GM18951 (cell line): ENCODE data around the gene DBH.

Experiments used
- POLR2A ChIP-seq: IDR thresholded peaks from 4 replicates; pipeline ENCODE4 v1.6.1; 2011; ENCODE audit warnings: mild to moderate bottlenecking; ENCODE audit not compliant: insufficient read length, insufficient read depth; ENCODE audit errors: extremely low read depth
- in situ Hi-C: fragments of 300-500 bp; cut with MboI; formaldehyde crosslinking; loops from one replicate; pipeline ENCODE4 v1.12.0; 2022; ENCODE audit warnings: low sequenced_read_pairs, mixed read lengths, inconsistent platforms; ENCODE audit not compliant: unreplicated experiment

Gene DBH

DNA sequence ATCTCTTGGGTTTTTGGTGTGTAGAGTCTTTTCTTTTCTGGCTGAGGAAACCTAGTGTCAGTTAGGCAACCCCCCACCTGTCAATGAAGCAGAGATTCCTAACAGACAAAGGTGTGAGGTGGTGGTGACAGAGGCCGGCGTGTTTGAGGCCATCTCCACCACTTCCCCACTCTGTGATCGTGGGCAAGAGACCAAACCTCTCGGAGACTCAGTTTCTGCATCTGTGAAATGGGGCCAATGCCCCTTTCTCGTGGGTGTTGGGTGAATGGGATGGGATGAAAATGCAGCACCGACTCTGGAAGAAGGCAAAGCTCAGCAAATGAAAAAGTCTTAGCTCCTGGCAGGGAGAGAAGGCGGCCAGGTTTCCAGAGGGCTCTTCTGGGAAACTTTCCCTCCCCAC is 27.8 kb upstream of the DBH start:
- in situ Hi-C loops: no loop called here
- TF ChIP-seq POLR2A: no peak

DNA sequence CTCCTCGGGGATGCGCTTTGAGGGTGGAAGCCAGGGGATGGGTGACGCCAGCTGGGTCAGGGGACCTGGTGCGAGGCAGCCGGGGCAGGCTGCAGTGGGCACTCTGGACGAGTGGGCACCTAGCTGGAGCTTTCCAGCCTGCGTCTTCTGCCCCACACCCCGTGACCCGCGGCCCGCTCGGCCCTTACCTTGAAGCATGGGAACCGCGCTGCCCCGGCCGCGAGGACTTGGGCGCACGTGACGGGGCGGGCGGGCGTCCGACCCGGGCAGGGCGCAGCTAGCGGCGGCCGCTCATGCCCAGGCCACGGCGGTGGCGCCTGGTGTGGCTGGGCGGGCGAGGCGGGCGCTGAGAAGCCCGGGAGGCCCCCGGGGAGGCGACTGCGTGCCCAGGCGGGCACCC is 27.3 kb upstream of the DBH start:
- in situ Hi-C loops: no loop called here
- no peak for TF ChIP-seq POLR2A

DNA sequence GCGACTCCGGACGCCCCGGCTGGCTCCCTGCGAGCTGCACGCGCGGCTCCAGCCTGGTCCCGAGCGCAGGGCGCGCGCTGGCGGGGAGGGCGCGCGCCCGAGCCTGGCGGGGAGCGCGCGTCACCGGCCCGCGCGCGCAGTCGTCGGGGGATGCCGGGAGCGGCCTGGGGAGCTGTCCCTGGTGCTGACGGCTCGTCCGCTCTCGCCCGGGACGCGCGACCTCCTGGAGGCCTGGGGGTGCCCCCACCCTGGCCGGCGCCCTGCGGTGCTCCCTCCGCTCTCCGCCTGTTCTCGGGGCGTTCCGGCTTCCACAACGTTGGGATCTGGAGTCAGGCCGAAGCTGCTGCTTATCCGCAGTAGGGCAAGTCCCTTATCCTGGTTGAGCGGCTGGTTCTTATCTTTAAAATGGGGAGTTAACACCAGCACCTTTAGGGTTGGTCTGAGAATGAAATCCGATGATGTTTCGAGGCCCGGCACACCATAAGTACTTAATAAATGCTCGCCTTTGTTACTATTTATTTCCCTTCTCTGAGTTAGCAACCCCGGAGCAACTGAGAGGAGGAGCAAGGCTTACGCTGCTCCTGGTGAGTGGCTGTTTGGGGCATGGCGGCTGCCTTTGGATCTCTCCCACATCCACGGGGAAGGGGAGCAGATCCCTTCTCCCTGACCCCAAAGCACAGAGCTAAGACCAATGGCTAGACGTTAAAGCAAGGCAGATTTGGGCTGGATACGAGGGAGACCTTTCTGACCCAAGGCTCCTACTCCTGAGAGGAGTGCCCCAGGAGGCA is 26.7 kb upstream of the DBH start, which contains the start of gene FAM163B:
FAM163B (minus strand) TSS at position 79 of the 788 bp plus-strand sequence. CDS start 29,166 bp downstream, outside the sequence.
- in situ Hi-C loops: no loop called here
- TF ChIP-seq POLR2A: no peak

DNA sequence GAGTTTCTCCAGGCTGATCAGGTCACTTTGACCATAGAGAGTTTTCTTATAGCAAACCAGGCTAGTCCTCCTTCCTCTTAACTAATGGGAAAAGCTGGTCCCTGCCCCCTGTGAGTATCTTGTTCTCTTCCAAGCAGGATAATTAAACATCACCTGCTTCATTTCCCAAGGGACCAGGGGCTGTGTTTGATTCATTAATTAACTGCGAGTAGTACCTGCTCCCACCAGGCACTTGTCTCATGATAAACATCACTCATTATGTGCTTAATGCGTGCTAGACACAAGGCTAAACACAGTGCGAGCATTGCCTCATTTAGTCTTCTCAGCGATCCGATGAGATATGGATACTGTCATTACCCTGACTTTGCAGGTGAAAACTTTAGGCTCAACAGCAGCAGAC is 25.3 kb upstream of the DBH start:
- no peak for TF ChIP-seq POLR2A
- in situ Hi-C loops: no loop called here

DNA sequence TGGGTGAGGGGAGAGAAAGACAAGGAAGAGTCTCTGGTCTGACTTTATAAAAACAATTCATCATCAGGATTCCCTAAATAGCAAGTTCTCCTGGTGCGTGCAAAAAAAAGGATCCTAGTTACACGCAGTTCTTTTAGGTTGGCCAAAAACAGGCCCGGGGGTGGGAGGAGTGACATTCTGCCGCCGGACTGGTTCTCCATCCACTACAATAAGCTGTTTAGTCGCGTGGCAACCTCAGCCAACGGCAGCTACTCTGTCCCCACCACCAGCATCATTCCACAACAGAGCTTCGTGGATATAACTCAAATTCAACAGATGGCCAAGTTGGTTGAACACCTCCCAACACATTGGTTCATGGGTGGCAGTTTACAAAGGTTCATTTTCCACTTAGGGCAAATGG is 24.1 kb upstream of the DBH start:
- in situ Hi-C loops: no loop called here
- TF ChIP-seq POLR2A: no peak

DNA sequence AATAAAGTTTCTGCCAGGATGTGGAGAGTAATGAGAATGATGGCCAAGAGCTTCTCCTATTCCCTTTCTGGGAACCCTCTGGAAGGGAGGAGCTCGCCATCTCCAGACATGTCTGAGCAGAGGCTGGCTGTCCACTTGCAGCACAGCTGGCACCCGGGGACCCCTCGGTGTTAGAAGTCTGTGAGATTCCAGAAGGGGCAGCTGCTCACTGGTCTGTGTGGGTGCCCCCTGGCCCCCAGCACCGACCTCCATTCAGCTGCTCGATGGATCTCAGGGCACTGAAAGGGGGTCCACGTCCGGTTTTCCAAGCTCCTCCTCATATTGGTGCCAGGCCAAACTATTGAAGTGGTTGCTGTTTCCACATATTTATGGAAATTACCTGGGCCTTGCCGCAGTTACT is 23.3 kb upstream of the DBH start:
- TF ChIP-seq POLR2A: no peak
- in situ Hi-C loops: no loop called here

DNA sequence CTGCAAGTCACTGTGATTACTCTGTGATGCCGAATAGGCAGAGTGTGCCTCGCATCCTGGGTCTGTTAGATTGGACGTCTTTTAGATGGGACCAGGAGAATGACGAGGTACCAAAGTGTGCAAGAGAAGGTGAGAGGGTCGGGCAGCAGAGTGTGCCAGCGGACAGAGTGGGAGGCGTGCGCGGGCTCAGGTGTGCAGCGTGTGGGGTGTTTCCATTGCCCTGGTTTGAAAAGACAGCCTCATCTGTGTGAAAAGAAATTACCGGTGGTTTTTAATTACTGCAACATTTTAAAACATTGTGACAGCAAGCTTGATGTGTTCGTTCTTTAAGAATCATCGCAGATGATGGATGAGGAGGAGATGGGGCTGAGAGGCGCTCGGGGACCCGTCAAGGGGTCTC is 22.7 kb upstream of the DBH start:
- in situ Hi-C loops: no loop called here
- no peak for TF ChIP-seq POLR2A

DNA sequence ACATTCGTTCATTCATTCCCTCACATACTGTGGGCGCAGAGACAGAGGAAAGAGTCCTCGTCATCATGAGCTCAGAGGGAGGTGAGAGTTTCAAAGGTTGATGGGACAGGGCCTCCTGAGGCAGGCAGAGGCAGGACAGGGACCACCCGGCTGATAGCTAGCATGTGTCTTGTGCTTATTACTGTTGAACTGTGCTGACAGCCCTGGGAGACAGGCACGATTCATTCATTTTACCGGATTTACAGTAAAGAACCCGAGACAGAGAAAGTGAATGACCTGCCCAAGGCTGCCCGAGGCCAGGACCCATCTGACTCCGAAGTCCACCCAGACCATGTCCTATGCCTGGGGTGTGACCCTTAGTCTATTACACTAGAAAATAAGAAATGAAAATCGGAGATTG is 22.1 kb upstream of the DBH start:
- TF ChIP-seq POLR2A: no peak
- in situ Hi-C loops: no loop called here

DNA sequence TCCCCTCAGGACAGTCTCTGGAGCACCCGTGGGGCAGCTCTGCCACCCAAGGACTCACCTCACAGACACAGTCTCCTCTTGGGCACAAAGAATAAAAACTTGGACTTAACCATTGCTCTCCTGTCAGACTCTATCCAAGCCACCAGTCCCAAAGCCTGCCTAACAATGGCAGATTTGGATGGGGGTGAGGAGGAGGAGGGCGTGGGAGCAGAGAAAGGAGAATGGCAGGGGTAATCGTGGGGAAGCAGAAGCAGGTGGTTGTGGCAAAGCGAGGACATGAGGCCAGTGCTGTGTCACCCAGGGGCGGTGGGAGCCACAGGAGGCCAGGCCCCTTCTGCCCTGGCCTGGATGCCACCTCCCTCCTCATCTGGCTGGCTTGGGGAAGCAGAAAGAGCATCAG is 21.5 kb upstream of the DBH start:
- in situ Hi-C loops: no loop called here
- no peak for TF ChIP-seq POLR2A

DNA sequence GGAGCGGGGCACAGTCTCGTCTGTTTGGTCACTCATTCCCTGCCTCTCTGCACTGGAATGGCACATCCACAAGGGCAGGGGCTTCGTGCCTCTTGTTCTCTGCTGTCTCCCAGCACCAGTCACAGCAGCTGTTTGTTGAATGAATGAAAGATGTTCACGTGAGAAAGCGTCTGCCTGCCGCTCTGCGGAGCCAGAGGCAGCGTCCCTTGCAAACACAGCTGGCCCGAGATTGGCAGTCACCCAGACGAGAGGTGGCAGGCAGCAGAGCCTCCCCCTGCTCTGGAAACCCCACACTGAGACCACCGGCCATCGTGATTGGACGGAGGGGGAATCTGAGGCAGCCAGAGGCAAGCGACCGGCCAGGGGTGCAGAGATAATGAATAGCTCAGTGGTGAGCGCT is 21.0 kb upstream of the DBH start:
- in situ Hi-C loops: no loop called here
- no peak for TF ChIP-seq POLR2A

DNA sequence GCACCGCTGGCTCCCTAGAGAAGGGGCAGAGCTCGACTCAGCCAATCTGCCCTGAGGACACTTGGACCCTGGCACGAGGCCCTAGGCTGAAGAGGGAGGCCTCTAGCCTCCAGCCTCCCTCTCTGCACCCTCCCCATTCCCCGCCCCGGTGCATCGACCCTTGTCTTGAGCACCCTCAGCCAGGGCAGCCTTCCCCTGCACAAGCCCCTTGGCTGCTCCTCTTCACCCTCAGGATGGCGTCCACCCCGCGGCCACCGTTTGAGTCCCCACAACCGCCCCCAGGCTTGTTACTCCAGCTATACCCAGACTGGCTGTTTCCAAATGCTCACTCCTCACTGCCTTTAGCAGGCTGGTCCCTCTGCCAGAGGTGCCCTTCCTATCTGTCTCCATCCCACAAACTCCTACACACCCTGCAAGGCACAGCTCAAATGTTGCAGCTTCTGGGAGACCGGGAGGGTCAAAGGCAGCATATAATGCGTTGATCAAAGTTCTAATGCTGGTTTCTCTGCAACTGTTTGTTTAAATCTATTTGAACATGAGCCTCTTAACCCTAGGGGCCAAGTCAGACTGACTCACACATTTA is 20.5 kb upstream of the DBH start:
- no peak for TF ChIP-seq POLR2A
- in situ Hi-C loops: no loop called here

DNA sequence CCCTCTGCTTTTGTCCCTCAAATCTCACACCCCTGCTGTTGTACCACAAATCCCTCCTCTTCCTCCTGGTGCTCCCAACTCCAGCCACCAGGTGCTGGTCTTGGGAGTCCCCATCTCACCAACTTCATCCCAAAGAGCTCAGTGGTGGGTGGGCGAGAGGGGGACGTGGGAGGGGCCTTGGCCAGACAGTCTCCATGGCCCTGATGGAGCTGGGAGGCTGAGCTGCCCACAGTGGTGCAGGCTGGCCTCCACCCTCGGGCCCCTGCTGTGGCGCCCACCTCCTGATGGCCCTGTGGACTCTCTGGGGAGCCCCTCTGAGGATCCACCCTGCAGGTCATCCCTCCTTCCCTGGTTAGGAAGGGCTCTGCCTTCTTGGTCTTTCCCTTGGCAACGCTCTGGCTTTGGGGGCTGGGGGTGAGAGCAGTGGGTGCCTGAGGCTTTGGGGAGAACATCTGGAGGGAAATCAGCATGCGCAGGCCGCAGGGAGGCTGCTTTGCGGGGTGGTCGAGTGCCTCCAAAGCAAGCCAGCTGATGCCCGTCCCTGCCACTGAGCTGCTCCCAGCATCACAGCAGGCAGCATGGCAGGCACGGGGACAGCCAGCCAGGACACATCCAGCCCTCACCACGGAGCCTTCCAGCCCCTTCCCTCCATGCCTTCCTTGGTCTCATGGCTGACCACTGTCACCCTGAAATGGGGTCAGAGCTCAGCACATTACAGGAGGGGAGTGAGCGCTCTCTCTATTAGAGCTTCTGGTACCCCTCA is 19.3 kb upstream of the DBH start:
- TF ChIP-seq POLR2A: no peak
- in situ Hi-C loops: no loop called here

DNA sequence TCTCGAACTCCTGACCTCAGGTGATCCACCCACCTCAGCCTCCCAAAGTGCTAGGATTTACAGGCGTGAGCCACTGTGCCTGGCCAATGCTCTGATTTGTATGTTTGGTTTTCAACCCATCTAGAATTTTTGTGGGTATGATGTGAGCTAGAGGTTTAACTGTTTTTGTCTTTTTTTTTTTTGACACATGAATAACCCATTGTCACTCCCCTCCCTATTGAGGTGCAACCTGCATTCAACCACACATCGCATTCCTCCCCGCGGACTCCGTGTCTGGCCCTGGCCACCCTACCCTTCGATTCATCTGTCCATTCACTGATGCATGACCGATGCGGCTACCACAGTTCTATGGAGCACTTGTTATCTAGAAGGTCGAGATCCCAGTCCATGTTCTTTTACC is 17.4 kb upstream of the DBH start:
- no peak for TF ChIP-seq POLR2A
- in situ Hi-C loops: no loop called here

DNA sequence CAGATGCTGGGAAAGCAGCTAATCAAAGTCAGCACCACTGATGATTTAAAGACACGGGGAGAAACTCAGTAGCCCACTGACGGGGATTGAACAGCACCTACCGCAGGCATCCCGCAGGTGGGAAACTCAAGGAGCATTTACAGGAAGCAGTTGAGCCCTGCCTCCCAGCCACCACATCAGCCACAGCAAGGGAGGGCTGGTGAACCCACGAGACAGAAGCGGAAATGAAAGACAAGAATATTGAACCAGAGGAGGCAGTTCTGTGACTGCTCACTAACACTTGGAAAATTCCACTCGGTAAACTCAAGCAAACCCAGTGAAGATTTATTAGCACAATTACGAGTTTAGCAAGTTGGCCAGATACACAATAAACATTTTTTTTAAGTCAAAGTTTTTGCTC is 16.4 kb upstream of the DBH start:
- in situ Hi-C loops: no loop called here
- TF ChIP-seq POLR2A: no peak
